ENCODE results near the gene SLCO2B1.

The SLCO2B1 gene

GRCh38 chr11:75112200-75112599, 38.7 kb upstream of the SLCO2B1 start:
- no peak for TF ChIP-seq CTCF (IDR thresholded peaks at IDR 0.05; ENCODE audit: low read depth, low read length)
- DNase-seq (ENCODE audit: low read depth, low spot score), result no peak
- H3K4me3 ChIP-seq (ENCODE audit: low read depth, low read length), result no peak overlapping the region
- in situ Hi-C loops (cut with HindIII; ENCODE audit: low sequenced_read_pairs), result no loop called here

GRCh38 chr11:75113030-75113429, 37.9 kb upstream of the SLCO2B1 start:
- no peak for DNase-seq (ENCODE audit: low read depth, low spot score)
- H3K4me3 ChIP-seq (ENCODE audit: low read depth, low read length), result no peak overlapping the region
- no peak for TF ChIP-seq CTCF (IDR thresholded peaks at IDR 0.05; ENCODE audit: low read depth, low read length)
- in situ Hi-C loops (cut with HindIII; ENCODE audit: low sequenced_read_pairs), result no loop called here

GRCh38 chr11:75114465-75114864, 36.4 kb upstream of the SLCO2B1 start:
- H3K4me3 ChIP-seq (ENCODE audit: low read depth, low read length), result no peak overlapping the region
- DNase-seq (ENCODE audit: low read depth, low spot score), result no peak
- TF ChIP-seq CTCF (IDR thresholded peaks at IDR 0.05; ENCODE audit: low read depth, low read length), result no peak
- in situ Hi-C loops (cut with HindIII; ENCODE audit: low sequenced_read_pairs), result no loop called here

GRCh38 chr11:75118577-75118976, 32.3 kb upstream of the SLCO2B1 start:
- TF ChIP-seq CTCF (IDR thresholded peaks at IDR 0.05; ENCODE audit: low read depth, low read length), result no peak
- in situ Hi-C loops (cut with HindIII; ENCODE audit: low sequenced_read_pairs), result no loop called here
- DNase-seq (ENCODE audit: low read depth, low spot score), result no peak

GRCh38 chr11:75126564-75126963, 24.3 kb upstream of the SLCO2B1 start:
- in situ Hi-C loops (cut with HindIII; ENCODE audit: low sequenced_read_pairs), result no loop called here
- H3K4me3 ChIP-seq (ENCODE audit: low read depth, low read length), result no peak overlapping the region
- no peak for DNase-seq (ENCODE audit: low read depth, low spot score)
- no peak for TF ChIP-seq CTCF (IDR thresholded peaks at IDR 0.05; ENCODE audit: low read depth, low read length)

More at GRCh38 chr11:75118577-75118976, 32.3 kb upstream of the SLCO2B1 start:
- H3K4me3 ChIP-seq (ENCODE audit: low read depth, low read length), result no peak overlapping the region

GRCh38 chr11:75132080-75132479, 18.8 kb upstream of the SLCO2B1 start:
- H3K4me3 ChIP-seq (ENCODE audit: low read depth, low read length), result no peak overlapping the region
- in situ Hi-C loops (cut with HindIII; ENCODE audit: low sequenced_read_pairs), result no loop called here
- DNase-seq (ENCODE audit: low read depth, low spot score), result no peak
- TF ChIP-seq CTCF (IDR thresholded peaks at IDR 0.05; ENCODE audit: low read depth, low read length), result no peak

- in situ Hi-C loops (cut with HindIII; ENCODE audit: low sequenced_read_pairs), result no loop called here
- no peak overlapping the region for H3K4me3 ChIP-seq (ENCODE audit: low read depth, low read length)
- no peak for TF ChIP-seq CTCF (IDR thresholded peaks at IDR 0.05; ENCODE audit: low read depth, low read length)
- no peak for DNase-seq (ENCODE audit: low read depth, low spot score)
Observed at GRCh38 chr11:75133976-75134375, 16.9 kb upstream of the SLCO2B1 start.

Data from astrocyte of the spinal cord (primary cell).